K562 (cell line): ENCODE results near the gene TTC9B.

Source experiments
- FOXM1 ChIP-seq, 2 experiments: fragments of 450-650 bp in 1 of 2; sonication (generic) in 1 of 2; formaldehyde crosslinking in 1 of 2; IDR thresholded peaks; 2 replicates each; pipeline versions ENCODE4 v1.6.1 to v1.9.0; 2017 to 2022; ENCODE audit warnings: low read depth in 2 of 2, mild to moderate bottlenecking in 2 of 2, missing genetic modification reagents in 1 of 2, moderate library complexity in 1 of 2
- HNRNPL ChIP-seq: fragments of 200-400 bp; formaldehyde crosslinking; IDR thresholded peaks from 2 replicates; pipeline ENCODE4 v1.6.1; 2017; ENCODE audit warnings: low read depth, mild to moderate bottlenecking, low read length
- KLF16 ChIP-seq: IDR thresholded peaks from 2 replicates; pipeline ENCODE4 v1.6.1; 2016; ENCODE audit warnings: antibody characterized with exemption
- LEF1 ChIP-seq: fragments of 450-650 bp; IDR thresholded peaks from 2 replicates; pipeline ENCODE4 v1.6.1; 2016; ENCODE audit warnings: mild to moderate bottlenecking
- MYC ChIP-seq, 2 experiments: fragments of 250-450 bp in 1 of 2; sonication (Bioruptor Pico) in 1 of 2; IDR thresholded peaks; 2 replicates each; pipeline versions ENCODE4 v1.5.1 to v1.6.1; 2012 to 2021; ENCODE audit warnings: low read depth in 2 of 2, borderline replicate concordance in 1 of 2, improper control_type of control experiment in 1 of 2, low read length in 1 of 2, mild to moderate bottlenecking in 1 of 2, moderate library complexity in 1 of 2
- NFYB ChIP-seq: IDR thresholded peaks from 2 replicates; pipeline ENCODE4 v1.6.1; 2011; ENCODE audit warnings: mild to moderate bottlenecking, moderate library complexity; ENCODE audit not compliant: insufficient read length; ENCODE audit errors: extremely low read depth
- POLR2H ChIP-seq: IDR thresholded peaks from 2 replicates; pipeline ENCODE4 v1.6.1; 2016; ENCODE audit warnings: missing genetic modification characterization, low read depth, mild to moderate bottlenecking, control low read depth, missing compliant biosample characterization, moderate library complexity
- SP1 ChIP-seq: sonication (generic); formaldehyde crosslinking; IDR thresholded peaks from 2 replicates; pipeline ENCODE4 v1.8.1; 2022; ENCODE audit warnings: mild to moderate bottlenecking, missing genetic modification reagents
- ZNF175 ChIP-seq: fragments of 200-800 bp; sonication (Bioruptor generic); IDR thresholded peaks from 2 replicates; pipeline ENCODE4 v1.6.1; 2016; ENCODE audit warnings: low read depth, mild to moderate bottlenecking, missing genetic modification characterization, missing compliant biosample characterization
- TF ChIP-seq, protein P1 (sequence below), 2 experiments: fragments of 200-800 bp in 1 of 2; sonication (Bioruptor generic) in 1 of 2; sonication (generic) in 1 of 2; formaldehyde crosslinking in 1 of 2; IDR thresholded peaks in 1 of 2; conservative IDR thresholded peaks in 1 of 2; 2 replicates each; pipeline versions ENCODE4 v1.5.0 to v1.6.1; 2016 to 2020; ENCODE audit warnings: missing compliant biosample characterization in 1 of 2, missing genetic modification characterization in 1 of 2, missing genetic modification reagents in 1 of 2
- TF ChIP-seq, protein P2 (sequence below), 3 experiments: IDR thresholded peaks in 2 of 3; conservative IDR thresholded peaks in 1 of 3; 2 replicates each; pipeline ENCODE4 v1.5.1; 2011 to 2012; ENCODE audit warnings: low read length in 3 of 3, mild to moderate bottlenecking in 3 of 3, control low read depth in 2 of 3, improper control_type of control experiment in 1 of 3, inconsistent platforms in 1 of 3, low read depth in 1 of 3, mixed read lengths in 1 of 3, moderate library complexity in 1 of 3; ENCODE audit not compliant: insufficient read depth in 2 of 3
- TF ChIP-seq, protein P3 (sequence below), 2 experiments: fragments of 450-650 bp; formaldehyde crosslinking in 1 of 2; IDR thresholded peaks; 2 replicates each; pipeline versions ENCODE4 v1.4.0 to v1.6.1; 2014 to 2020; ENCODE audit warnings: mild to moderate bottlenecking in 2 of 2, borderline replicate concordance in 1 of 2, low read depth in 1 of 2
- TF ChIP-seq, protein P4 (sequence below): sonication (generic); formaldehyde crosslinking; IDR thresholded peaks from 2 replicates; pipeline ENCODE4 v1.8.1; 2022; ENCODE audit warnings: missing genetic modification reagents

DNA sequence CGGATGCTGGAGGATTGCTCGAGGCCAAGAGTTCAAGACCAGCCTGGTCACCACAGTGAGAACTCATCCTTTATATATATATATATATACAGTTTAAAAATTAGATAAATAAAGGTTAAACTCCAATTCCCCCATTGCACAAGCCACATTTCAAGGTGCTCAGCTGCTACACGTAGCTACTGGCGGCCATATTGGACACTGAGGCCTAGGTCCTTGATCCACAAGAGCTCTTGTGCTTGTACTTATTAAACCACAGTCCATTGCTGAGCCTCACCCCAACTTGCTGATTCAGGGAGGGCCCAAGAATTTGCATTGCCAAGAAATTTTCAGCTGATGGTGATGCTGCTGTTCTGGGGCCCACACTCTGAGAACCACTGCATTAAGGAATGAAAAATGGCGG, 9.6 kb downstream of the TTC9B start:
- TF ChIP-seq, protein P1, sequence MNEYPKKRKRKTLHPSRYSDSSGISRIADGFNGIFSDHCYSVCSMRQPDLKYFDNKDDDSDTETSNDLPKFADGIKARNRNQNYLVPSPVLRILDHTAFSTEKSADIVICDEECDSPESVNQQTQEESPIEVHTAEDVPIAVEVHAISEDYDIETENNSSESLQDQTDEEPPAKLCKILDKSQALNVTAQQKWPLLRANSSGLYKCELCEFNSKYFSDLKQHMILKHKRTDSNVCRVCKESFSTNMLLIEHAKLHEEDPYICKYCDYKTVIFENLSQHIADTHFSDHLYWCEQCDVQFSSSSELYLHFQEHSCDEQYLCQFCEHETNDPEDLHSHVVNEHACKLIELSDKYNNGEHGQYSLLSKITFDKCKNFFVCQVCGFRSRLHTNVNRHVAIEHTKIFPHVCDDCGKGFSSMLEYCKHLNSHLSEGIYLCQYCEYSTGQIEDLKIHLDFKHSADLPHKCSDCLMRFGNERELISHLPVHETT (CRISPR knock-in tag; conservative IDR thresholded peaks at IDR 0.05 in 1 of 2, IDR thresholded peaks at IDR 0.05 in 1 of 2), result no peak
- no peak for TF ChIP-seq SP1 (CRISPR knock-in tag)
- TF ChIP-seq, protein P2, sequence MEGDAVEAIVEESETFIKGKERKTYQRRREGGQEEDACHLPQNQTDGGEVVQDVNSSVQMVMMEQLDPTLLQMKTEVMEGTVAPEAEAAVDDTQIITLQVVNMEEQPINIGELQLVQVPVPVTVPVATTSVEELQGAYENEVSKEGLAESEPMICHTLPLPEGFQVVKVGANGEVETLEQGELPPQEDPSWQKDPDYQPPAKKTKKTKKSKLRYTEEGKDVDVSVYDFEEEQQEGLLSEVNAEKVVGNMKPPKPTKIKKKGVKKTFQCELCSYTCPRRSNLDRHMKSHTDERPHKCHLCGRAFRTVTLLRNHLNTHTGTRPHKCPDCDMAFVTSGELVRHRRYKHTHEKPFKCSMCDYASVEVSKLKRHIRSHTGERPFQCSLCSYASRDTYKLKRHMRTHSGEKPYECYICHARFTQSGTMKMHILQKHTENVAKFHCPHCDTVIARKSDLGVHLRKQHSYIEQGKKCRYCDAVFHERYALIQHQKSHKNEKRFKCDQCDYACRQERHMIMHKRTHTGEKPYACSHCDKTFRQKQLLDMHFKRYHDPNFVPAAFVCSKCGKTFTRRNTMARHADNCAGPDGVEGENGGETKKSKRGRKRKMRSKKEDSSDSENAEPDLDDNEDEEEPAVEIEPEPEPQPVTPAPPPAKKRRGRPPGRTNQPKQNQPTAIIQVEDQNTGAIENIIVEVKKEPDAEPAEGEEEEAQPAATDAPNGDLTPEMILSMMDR (IDR thresholded peaks at IDR 0.05 in 2 of 3, conservative IDR thresholded peaks at IDR 0.05 in 1 of 3; ENCODE audit: insufficient read depth in 2 of 3, low read depth in 1 of 3, low read length in 3 of 3), result no peak
- TF ChIP-seq NFYB, result no peak
- TF ChIP-seq, protein P3, sequence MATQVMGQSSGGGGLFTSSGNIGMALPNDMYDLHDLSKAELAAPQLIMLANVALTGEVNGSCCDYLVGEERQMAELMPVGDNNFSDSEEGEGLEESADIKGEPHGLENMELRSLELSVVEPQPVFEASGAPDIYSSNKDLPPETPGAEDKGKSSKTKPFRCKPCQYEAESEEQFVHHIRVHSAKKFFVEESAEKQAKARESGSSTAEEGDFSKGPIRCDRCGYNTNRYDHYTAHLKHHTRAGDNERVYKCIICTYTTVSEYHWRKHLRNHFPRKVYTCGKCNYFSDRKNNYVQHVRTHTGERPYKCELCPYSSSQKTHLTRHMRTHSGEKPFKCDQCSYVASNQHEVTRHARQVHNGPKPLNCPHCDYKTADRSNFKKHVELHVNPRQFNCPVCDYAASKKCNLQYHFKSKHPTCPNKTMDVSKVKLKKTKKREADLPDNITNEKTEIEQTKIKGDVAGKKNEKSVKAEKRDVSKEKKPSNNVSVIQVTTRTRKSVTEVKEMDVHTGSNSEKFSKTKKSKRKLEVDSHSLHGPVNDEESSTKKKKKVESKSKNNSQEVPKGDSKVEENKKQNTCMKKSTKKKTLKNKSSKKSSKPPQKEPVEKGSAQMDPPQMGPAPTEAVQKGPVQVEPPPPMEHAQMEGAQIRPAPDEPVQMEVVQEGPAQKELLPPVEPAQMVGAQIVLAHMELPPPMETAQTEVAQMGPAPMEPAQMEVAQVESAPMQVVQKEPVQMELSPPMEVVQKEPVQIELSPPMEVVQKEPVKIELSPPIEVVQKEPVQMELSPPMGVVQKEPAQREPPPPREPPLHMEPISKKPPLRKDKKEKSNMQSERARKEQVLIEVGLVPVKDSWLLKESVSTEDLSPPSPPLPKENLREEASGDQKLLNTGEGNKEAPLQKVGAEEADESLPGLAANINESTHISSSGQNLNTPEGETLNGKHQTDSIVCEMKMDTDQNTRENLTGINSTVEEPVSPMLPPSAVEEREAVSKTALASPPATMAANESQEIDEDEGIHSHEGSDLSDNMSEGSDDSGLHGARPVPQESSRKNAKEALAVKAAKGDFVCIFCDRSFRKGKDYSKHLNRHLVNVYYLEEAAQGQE (IDR thresholded peaks at IDR 0.05; ENCODE audit: borderline replicate concordance), result no peak
- TF ChIP-seq, protein P3 (CRISPR knock-in tag; IDR thresholded peaks at IDR 0.05; ENCODE audit: low read depth), result no peak
- no peak for TF ChIP-seq HNRNPL
- no peak for TF ChIP-seq KLF16
- no peak for TF ChIP-seq POLR2H (tag)
- TF ChIP-seq, protein P4, sequence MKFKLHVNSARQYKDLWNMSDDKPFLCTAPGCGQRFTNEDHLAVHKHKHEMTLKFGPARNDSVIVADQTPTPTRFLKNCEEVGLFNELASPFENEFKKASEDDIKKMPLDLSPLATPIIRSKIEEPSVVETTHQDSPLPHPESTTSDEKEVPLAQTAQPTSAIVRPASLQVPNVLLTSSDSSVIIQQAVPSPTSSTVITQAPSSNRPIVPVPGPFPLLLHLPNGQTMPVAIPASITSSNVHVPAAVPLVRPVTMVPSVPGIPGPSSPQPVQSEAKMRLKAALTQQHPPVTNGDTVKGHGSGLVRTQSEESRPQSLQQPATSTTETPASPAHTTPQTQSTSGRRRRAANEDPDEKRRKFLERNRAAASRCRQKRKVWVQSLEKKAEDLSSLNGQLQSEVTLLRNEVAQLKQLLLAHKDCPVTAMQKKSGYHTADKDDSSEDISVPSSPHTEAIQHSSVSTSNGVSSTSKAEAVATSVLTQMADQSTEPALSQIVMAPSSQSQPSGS, result no peak
- no peak for TF ChIP-seq FOXM1 (IDR thresholded peaks at IDR 0.05; ENCODE audit: low read depth)
- TF ChIP-seq FOXM1 (CRISPR knock-in tag; IDR thresholded peaks at IDR 0.05; ENCODE audit: low read depth), result no peak
- no peak for TF ChIP-seq LEF1
- TF ChIP-seq ZNF175 (CRISPR knock-in tag), result no peak
- TF ChIP-seq MYC (IDR thresholded peaks at IDR 0.05; ENCODE audit: low read depth, low read length), result no peak
- TF ChIP-seq MYC (CRISPR knock-in tag; IDR thresholded peaks at IDR 0.05; ENCODE audit: borderline replicate concordance, low read depth), result no peak
